Right lung (tissue), 5 donors: ENCODE data around the gene STIM1. TPM values are rescaled to one million over a fixed set of nuclear protein-coding genes. Genes with fewer than 3 reads are reported as not detected.
"Not testable (repeated sequence)": the region's sequence is repeated elsewhere in the genome, so short reads cannot be mapped to it uniquely, and the experiment has no call there.

Source experiments
- DNase-seq, 2 donors: peaks; one replicate each; pipeline ENCODE4 v3.0.0-alpha.2; 2013
- polyA plus RNA-seq, 5 donors: library from polyadenylated mRNA; unstranded; fragments of 120-200 nt; gene quantifications; one replicate each; pipeline versions ENCODE4 v1.2.1 to v1.2.3, GENCODE V29; 2013; ENCODE audit warnings: inconsistent platforms in 1 of 5, low replicate concordance in 1 of 5; ENCODE audit not compliant: insufficient read length in 5 of 5, insufficient read depth in 1 of 5

Gene STIM1
- polyA plus RNA-seq, 5 donors, result 38.6 to 51.9 (median 41.6) TPM

DNA sequence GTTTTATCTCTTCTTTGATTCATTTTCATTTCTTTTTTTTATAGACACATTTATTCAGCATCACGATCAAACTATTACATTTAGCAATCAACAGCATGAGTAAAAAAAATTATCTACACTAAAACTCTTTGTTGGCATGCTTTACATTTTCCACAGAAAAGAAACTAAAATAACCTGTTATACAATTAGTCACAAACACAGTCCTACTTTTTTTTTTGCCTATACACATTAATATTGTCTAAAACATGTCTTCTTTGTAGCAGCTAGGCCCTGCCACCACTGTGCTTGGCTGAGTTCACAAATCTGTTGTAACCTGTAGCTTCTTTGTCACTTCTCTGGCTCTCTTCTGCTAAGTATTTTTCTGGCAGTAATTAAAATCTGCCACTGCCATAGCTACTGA, 117.0 kb downstream of the STIM1 start:
- DNase-seq, result no peak

GRCh38 chr11:3977078-3977477, 121.6 kb downstream of the STIM1 start:
- DNase-seq, result no peak

GRCh38 chr11:3981084-3981633, 125.7 kb downstream of the STIM1 start:
- DNase-seq, result no peak

DNA sequence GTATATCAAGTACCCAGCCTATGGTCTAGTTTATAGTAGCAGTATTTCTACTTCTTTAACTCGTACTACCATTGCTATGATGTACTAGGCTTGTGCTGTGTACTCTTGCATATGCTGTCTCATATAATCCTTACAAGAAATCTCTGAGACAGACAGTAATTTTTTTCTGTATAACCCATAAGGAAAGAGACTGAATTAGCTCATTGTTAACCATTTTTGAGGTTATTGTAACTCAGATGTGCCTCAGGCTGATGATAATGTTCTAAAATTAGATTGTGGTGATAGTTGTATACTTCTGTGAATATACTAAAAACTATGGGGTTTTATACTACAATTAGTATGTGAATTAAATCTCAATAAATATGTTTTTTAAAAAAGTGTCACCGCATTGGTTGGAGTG, 127.0 kb downstream of the STIM1 start:
- DNase-seq, result no peak

DNA sequence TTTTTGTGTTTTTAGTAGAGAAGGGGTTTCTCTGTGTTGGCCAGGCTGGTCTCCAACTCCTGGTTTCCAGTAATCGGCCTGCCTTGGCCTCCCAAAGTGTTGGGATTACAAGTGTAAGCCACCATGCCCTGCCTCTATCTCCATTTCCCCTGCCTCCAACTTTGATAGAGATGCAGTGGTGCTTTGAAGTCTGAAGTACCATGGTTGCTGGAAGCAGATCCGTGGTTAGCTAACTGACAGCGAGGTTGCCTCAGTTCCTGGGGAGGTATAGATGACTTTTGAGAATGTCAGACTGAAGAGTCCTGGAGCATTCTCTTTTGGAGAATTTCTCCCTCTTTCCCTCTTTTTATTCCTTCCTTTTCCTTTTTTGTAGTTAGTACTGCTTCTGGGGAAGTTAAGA, 127.6 kb downstream of the STIM1 start:
- no peak for DNase-seq

GRCh38 chr11:3984896-3985295, 129.4 kb downstream of the STIM1 start:
- no peak for DNase-seq

DNA sequence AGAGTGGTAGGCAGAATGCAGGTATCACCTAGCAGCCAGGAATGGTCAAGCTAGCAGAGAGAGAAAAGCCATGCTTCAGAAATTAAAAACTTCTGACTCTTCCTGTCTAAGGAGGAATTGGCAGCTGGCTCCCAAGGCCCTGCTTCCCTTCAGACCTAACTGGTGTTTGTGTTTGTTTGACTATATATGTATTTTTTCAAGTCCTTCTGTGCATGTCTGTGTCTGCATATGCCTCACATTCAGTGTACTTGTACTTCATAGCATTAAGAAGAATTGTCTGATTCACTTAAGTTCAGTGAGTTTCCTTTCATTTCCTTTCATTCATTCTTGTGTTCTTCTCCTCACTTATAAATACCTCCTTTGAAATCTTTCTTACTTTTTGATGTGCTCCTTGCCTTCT, 130.2 kb downstream of the STIM1 start:
- DNase-seq, result no peak

GRCh38 chr11:3986301-3986700, 130.8 kb downstream of the STIM1 start:
- DNase-seq, result no peak

DNA sequence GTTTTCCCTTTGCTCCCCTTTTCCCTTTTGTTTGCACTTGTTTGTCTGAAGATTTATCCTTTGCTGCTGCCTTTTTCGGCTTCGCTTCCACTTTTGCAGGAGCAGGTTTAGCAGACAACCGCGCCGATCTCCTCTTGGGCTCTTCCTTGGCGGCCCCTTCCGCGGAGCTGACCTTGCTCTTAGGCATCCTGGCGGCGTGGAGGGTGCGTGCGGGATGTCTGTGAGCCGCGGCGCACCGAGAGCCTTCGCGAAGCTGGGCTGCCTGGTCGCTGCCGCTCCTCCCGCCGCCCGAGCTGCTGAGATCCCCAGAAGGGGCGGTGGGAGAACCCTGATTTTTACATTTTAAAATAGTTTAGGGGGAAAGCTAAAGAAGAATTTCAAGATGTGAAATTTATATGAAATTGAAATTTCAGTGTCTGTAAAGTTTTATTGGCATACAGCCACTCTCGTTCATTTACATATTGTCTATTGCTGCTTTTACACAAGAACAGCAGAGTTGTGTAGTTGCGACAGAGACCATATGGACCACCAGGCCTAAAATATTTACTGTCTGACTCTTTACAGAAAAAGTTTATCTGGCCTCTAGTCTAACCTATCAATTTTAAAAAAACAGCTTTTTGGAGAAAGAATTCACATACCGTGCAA, 133.9 kb downstream of the STIM1 start:
- DNase-seq, result peak; percentile 24 to 32

- no peak for DNase-seq
Measured at GRCh38 chr11:3989921-3990290, 134.4 kb downstream of the STIM1 start.

GRCh38 chr11:3990406-3990805, 134.9 kb downstream of the STIM1 start:
- no peak for DNase-seq

GRCh38 chr11:3992964-3993363, 137.5 kb downstream of the STIM1 start:
- DNase-seq, result no peak

DNA sequence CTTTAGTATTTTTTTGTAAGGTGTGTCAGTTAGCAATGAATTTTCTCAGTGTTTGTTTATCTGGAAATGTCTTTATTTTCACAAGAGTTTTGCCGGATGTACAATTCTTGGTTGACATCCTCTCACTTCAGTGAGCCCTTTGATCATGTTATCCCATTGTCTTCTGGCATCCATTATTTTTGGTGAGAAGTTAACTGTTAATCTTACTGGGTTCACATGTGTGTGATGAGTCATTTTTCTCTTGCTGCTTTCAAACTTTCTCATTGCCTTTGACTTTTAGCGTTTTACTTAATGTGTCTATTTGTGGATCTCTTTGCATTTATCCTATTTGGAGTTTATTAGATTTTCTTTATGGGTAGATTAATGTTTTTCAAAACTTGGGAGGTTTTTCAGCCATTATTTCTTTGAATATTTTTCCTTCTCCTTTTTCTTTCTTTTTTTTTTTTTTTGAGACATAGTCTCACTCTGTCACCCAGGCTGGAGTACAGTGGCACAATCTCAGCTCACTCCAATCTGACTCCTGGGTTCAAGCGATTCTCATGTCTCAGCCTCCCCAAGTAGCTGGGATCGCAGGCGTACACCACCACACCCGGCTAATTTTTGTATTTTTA, 138.7 kb downstream of the STIM1 start:
- DNase-seq, result no peak

GRCh38 chr11:3995307-3995706, 139.8 kb downstream of the STIM1 start:
- DNase-seq, result no peak

DNA sequence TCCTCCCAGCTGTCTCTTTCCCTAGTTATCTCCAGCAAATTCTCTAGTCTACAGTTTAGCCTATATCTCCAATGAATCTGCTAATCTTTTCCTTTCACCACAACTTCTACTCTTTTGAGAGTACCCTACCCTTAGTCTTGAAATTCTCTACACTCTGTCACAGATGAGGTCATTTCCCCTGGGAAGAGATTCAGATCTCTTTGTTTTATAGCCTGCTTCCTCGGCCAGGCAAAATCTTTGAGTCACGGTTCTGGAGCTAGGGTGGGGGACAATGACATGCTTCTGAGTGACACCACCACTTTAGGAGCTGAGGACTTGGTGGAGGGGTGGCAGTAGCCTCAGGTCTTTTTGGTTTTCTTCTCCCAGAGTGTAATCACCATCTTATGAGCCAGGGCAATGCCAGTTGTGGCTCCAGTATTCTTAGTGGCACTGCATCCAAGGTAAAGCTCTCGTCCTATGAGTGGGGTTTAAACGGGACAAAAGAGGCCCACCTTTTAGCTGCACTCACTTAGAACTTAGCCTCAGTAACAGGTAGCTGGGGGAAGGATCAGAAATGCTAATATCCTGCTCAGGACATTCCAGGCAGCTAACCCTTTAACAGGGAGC, 140.6 kb downstream of the STIM1 start:
- no peak for DNase-seq

GRCh38 chr11:3996651-3997050, 141.2 kb downstream of the STIM1 start:
- no peak for DNase-seq

- not testable (repeated sequence) for DNase-seq
Measured at GRCh38 chr11:4004753-4005152, 149.3 kb downstream of the STIM1 start.

DNA sequence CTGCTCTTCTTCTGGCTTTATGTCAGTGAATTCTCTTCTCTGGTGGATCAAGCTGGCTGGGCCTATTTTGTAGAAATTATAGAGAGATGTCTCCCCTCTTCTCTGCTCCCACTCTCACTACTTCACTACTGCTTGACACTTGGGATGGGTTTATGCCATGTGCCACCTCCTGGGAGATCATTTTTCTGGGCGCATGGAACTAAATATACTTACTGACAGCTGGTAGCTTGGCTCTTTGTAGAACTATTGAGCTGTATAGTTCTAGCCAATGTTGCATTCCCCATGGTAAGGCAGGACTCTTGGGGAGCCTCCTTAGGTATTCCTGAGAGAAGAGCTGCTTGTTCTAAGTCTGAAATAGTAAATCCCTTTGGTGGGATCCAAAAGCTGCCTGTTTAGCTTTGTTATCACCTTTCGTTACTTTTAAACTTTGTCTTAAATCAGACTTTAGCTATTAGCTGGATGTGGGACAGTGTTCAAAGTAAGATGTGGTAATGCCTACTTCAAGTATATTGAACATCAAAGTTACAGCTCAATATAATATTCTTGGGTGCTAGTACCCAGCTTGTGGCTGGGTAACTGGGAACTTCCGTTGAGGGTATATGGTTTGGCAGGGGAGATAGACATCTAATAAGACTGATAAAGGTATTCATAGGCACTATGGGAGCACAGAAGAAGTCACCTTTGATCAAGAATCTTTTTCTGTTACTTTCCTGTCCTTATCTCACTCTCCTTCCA, 151.6 kb downstream of the STIM1 start:
- DNase-seq, result no peak

GRCh38 chr11:4008116-4008515, 152.7 kb downstream of the STIM1 start:
- DNase-seq, result no peak

DNA sequence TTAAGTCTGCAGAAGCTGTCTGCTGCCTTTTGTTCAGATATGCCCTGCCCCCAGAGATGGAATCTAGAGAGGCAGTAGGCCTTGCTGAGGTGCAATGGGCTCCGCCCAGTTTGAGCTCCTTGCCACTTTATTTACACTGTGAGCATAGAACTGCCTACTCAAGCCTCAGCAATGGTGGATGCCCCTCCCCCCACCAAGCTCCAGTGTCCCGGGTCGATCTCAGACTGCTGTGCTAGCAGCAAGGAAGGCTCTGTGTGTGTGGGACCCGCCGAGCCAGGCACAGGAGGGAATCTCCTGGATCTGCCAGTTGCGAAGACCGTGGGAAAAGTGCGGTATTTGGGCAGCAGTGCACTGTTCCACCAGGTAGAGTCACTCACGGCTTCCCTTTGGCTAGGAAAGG, 161.1 kb downstream of the STIM1 start:
- not testable (repeated sequence) for DNase-seq

GRCh38 chr11:4017129-4017528, 161.7 kb downstream of the STIM1 start:
- no peak for DNase-seq

DNA sequence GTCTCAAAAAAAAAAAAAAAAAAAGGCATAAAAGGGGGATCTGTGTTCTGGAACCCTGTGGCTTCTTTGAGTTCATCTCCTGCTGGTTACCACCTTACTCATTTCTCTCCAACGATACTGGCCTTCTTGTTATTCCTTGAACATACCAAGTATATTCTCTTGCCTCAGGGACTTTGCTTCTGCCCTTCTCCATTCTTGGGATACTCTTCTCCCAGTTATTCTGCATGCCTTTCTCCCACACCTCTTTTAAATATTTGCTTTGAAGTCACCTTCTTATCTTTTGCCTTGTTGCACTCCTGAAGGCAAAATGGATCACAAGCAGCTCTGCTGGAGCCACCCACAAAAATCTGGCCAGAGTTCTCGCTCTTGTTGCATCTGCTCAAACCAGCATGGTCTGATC, 163.2 kb downstream of the STIM1 start:
- DNase-seq, result no peak

GRCh38 chr11:4019891-4020290, 164.4 kb downstream of the STIM1 start:
- no peak for DNase-seq
